NCI-H2107 (cell line): ENCODE data around the gene C6orf120.
"Not testable (repeated sequence)": the region's sequence is repeated elsewhere in the genome, so short reads cannot be mapped to it uniquely, and the experiment has no call there.

Source experiments
- DNase-seq: peaks from one replicate; lab custom pipeline; 2025; lab: John Stamatoyannopoulos, UW

The C6orf120 gene

GRCh38 chr6:169684056-169684455, 17.9 kb upstream of the C6orf120 start:
- DNase-seq: no peak

- DNase-seq: no peak
Observed at GRCh38 chr6:169685860-169686259, 16.1 kb upstream of the C6orf120 start.

- no peak for DNase-seq
Observed at GRCh38 chr6:169689287-169689686, 12.6 kb upstream of the C6orf120 start.

GRCh38 chr6:169691260-169691659, 10.7 kb upstream of the C6orf120 start:
- DNase-seq: no peak

- DNase-seq: no peak
Observed at GRCh38 chr6:169692516-169692915, 9.4 kb upstream of the C6orf120 start.

GRCh38 chr6:169695131-169695530, 6.8 kb upstream of the C6orf120 start:
- no peak for DNase-seq

GRCh38 chr6:169697115-169697514, 4.8 kb upstream of the C6orf120 start:
- DNase-seq: not testable (repeated sequence)

GRCh38 chr6:169700296-169700695, 1.6 kb upstream of the C6orf120 start:
- DNase-seq: no peak

GRCh38 chr6:169701311-169701953, 494 bp upstream of the C6orf120 start:
- DNase-seq: no peak

GRCh38 chr6:169702840-169703246, 917 bp downstream of the C6orf120 start:
- no peak for DNase-seq

- DNase-seq: no peak
Observed at GRCh38 chr6:169707772-169708171, 5.8 kb downstream of the C6orf120 start.

GRCh38 chr6:169709293-169709692, 7.4 kb downstream of the C6orf120 start:
- no peak for DNase-seq

- no peak for DNase-seq
Observed at GRCh38 chr6:169710009-169710408, 8.1 kb downstream of the C6orf120 start.

- no peak for DNase-seq
Observed at GRCh38 chr6:169714178-169714577, 12.3 kb downstream of the C6orf120 start.

- DNase-seq: no peak
Observed at GRCh38 chr6:169714595-169714994, 12.7 kb downstream of the C6orf120 start.

GRCh38 chr6:169719117-169719516, 17.2 kb downstream of the C6orf120 start:
- no peak for DNase-seq

- no peak for DNase-seq
Observed at GRCh38 chr6:169720207-169720855, 18.4 kb downstream of the C6orf120 start.

- DNase-seq: peak; percentile 17
Observed at GRCh38 chr6:169722362-169723199, 20.7 kb downstream of the C6orf120 start.

GRCh38 chr6:169723200-169723909, 21.4 kb downstream of the C6orf120 start:
- DNase-seq: peak; percentile 15

- DNase-seq: peak; percentile 23
Observed at GRCh38 chr6:169723991-169724493, 22.1 kb downstream of the C6orf120 start.

GRCh38 chr6:169724494-169725124, 22.7 kb downstream of the C6orf120 start, which contains the start of gene PHF10:
PHF10 (minus strand) TSS chr6:169724500; CDS start chr6:169723931, 569 bp downstream.
- DNase-seq: no peak
